ENCODE data around the gene ZC3H14. TPM values are rescaled to one million over a fixed set of nuclear protein-coding genes. Genes with fewer than 3 reads are reported as not detected.

The ZC3H14 gene
- total RNA-seq, 1 donor from 2014 or later: 44.1 TPM

- H3K4me1 ChIP-seq: peaks cover 73% of the 10 kb centered on the region
- peak overlapping the region; percentile 96 for H3K27ac ChIP-seq (replicated peaks)
- H3K27me3 ChIP-seq (ENCODE audit: low read depth): no peaks in the 10 kb centered on the region
- TF ChIP-seq, protein P1, sequence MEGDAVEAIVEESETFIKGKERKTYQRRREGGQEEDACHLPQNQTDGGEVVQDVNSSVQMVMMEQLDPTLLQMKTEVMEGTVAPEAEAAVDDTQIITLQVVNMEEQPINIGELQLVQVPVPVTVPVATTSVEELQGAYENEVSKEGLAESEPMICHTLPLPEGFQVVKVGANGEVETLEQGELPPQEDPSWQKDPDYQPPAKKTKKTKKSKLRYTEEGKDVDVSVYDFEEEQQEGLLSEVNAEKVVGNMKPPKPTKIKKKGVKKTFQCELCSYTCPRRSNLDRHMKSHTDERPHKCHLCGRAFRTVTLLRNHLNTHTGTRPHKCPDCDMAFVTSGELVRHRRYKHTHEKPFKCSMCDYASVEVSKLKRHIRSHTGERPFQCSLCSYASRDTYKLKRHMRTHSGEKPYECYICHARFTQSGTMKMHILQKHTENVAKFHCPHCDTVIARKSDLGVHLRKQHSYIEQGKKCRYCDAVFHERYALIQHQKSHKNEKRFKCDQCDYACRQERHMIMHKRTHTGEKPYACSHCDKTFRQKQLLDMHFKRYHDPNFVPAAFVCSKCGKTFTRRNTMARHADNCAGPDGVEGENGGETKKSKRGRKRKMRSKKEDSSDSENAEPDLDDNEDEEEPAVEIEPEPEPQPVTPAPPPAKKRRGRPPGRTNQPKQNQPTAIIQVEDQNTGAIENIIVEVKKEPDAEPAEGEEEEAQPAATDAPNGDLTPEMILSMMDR (IDR thresholded peaks at IDR 0.05; ENCODE audit: borderline replicate concordance): no peak
- intact Hi-C loops (cut with micrococcal nuclease): no loop called here
- no peak for DNase-seq
- H3K4me3 ChIP-seq: peak overlapping the region; percentile 83
- no peaks in the 10 kb centered on the region for H3K9me3 ChIP-seq (replicated peaks)
- peaks cover 14% of the 10 kb centered on the region for H3K36me3 ChIP-seq
These were observed 8.9 kb upstream of the ZC3H14 start for GRCh38 chr14:88553886-88554456.

GRCh38 chr14:88554457-88555286 is 8.2 kb upstream of the ZC3H14 start, which contains the start of gene PTPN21:
TSS of gene PTPN21 (minus strand) at chr14:88555007. CDS start at chr14:88550417, 4,590 bp downstream.
- peak; percentile 82 for DNase-seq
- intact Hi-C loops (cut with micrococcal nuclease): no loop called here
- no peaks in the 10 kb centered on the region for H3K27me3 ChIP-seq (ENCODE audit: low read depth)
- peaks cover 67% of the 10 kb centered on the region for H3K4me1 ChIP-seq
- H3K9me3 ChIP-seq (replicated peaks): no peaks in the 10 kb centered on the region
- TF ChIP-seq, protein P1 (IDR thresholded peaks at IDR 0.05; ENCODE audit: borderline replicate concordance): no peak
- H3K4me3 ChIP-seq: peak within 1 kb of the TSS; percentile 83
- peak within 1 kb of the TSS; percentile 96 for H3K27ac ChIP-seq (replicated peaks)
- peaks cover 7% of the 10 kb centered on the region for H3K36me3 ChIP-seq

DNA sequence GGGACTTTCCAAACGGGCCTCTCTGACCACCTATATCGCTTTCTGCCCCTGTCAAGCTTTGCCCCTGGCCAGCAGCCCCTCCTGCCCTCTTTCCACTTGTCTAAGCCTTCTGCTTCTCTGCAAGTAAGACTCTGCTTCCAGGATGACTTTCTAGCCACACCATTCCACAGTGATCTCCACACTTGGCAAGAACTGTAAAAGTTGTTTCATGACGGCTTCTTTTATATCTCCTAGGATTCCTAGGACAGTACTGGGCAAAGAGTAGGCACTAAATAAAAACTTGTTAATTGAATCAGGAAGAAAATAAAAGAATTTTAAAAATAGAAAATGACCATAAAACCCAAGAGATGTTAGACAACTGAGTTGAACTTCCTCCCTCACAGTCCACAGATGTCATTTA is 6.3 kb upstream of the ZC3H14 start:
- intact Hi-C loops (cut with micrococcal nuclease): no loop called here
- Histone ChIP-seq H3K9me3 (replicated peaks) (no peaks in the 10 kb centered on the region), H3K36me3 (no peaks in the 10 kb centered on the region), H3K27ac (replicated peaks) (peak overlapping the region; percentile 45), H3K27me3 (ENCODE audit: low read depth) (no peaks in the 10 kb centered on the region), H3K4me3 (no peak overlapping the region), H3K4me1 (peaks cover 48% of the 10 kb centered on the region)
- DNase-seq: no peak
- TF ChIP-seq, protein P1 (IDR thresholded peaks at IDR 0.05; ENCODE audit: borderline replicate concordance): no peak

DNA sequence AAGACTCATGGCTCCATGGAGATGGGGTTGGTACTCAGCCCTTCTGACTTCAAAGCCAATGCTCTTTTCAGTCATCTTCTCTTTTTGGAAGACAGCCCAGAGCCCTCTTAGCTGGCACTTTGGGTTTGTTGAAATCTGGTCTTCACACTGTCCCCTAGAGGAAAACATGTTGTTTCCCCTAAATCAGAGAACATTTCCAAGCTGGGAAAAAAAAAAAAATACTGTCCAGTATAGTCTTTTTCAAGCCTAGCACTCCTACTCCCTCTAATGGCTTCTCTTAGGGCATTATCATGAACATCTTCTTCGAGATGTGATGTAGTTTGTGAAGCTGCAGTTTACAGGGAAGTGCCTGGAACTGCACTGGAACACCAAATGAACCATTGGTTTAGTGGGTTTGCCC is 3.0 kb upstream of the ZC3H14 start:
- H3K4me1 ChIP-seq: peaks cover 46% of the 10 kb centered on the region
- no peaks in the 10 kb centered on the region for H3K27me3 ChIP-seq (ENCODE audit: low read depth)
- no peak for DNase-seq
- intact Hi-C loops (cut with micrococcal nuclease): loop anchor here (5.0 kb wide), 1 partner anchor 68 kb away; no protein-coding TSS in a partner anchor
- H3K4me3 ChIP-seq: no peak overlapping the region
- no peaks in the 10 kb centered on the region for H3K9me3 ChIP-seq (replicated peaks)
- no peaks in the 10 kb centered on the region for H3K36me3 ChIP-seq
- TF ChIP-seq, protein P1 (IDR thresholded peaks at IDR 0.05; ENCODE audit: borderline replicate concordance): peak; percentile 53
- no peak overlapping the region for H3K27ac ChIP-seq (replicated peaks)

- H3K4me3 ChIP-seq: peak overlapping the region; percentile 84
- intact Hi-C loops (cut with micrococcal nuclease): loop anchor here (5.0 kb wide), 1 partner anchor 70 kb away; no protein-coding TSS in a partner anchor
- no peaks in the 10 kb centered on the region for H3K36me3 ChIP-seq
- DNase-seq: no peak
- H3K9me3 ChIP-seq (replicated peaks): no peaks in the 10 kb centered on the region
- H3K4me1 ChIP-seq: peaks cover 33% of the 10 kb centered on the region
- peak overlapping the region; percentile 92 for H3K27ac ChIP-seq (replicated peaks)
- TF ChIP-seq, protein P1 (IDR thresholded peaks at IDR 0.05; ENCODE audit: borderline replicate concordance): no peak
- H3K27me3 ChIP-seq (ENCODE audit: low read depth): no peaks in the 10 kb centered on the region
These were observed 356 bp upstream of the ZC3H14 start for GRCh38 chr14:88562532-88562830.
